Glutamatergic neuron (in vitro differentiated cells): ENCODE measurements around the gene TRIM63. TPM values are rescaled to one million over a fixed set of nuclear protein-coding genes. Genes with fewer than 3 reads are reported as not detected.
A peak's percentile ranks its signal among the peaks of the same experiment; 100 is the strongest.
"Not testable (repeated sequence)": the region's sequence is repeated elsewhere in the genome, so short reads cannot be mapped to it uniquely, and the experiment has no call there.

ENCODE experiments used
- DNase-seq: peaks from one replicate; pipeline ENCODE4 v3.0.0; 2022
- H3K27ac Mint-ChIP-seq: one replicate; pipeline ENCODE4 v1.8.0; 2020; ENCODE audit warnings: mild to moderate bottlenecking, mixed read lengths, inconsistent platforms; ENCODE audit not compliant: unreplicated experiment
- H3K27me3 Mint-ChIP-seq: one replicate; pipeline ENCODE4 v1.8.0; 2020; ENCODE audit warnings: mild to moderate bottlenecking, moderate library complexity, mixed read lengths, inconsistent platforms; ENCODE audit not compliant: unreplicated experiment
- H3K36me3 Mint-ChIP-seq: one replicate; pipeline ENCODE4 v1.8.0; 2020; ENCODE audit warnings: mild to moderate bottlenecking, mixed read lengths, inconsistent platforms; ENCODE audit not compliant: unreplicated experiment
- H3K4me1 Mint-ChIP-seq: one replicate; pipeline ENCODE4 v1.8.0; 2020; ENCODE audit warnings: mild to moderate bottlenecking, low read depth, mixed read lengths, inconsistent platforms; ENCODE audit not compliant: unreplicated experiment
- H3K4me3 Mint-ChIP-seq: one replicate; pipeline ENCODE4 v1.8.0; 2020; ENCODE audit warnings: mild to moderate bottlenecking, mixed read lengths, inconsistent platforms; ENCODE audit not compliant: unreplicated experiment
- H3K9me3 Mint-ChIP-seq: one replicate; pipeline ENCODE4 v1.8.0; 2020; ENCODE audit warnings: mild to moderate bottlenecking, moderate library complexity, mixed read lengths, inconsistent platforms; ENCODE audit not compliant: unreplicated experiment
- total RNA-seq: library from RNA; stranded (reverse); fragmentation: NEBNext Ultra II Directional; extraction: Animal tissue kit (Norgen Biotek cat#: 25700); gene quantifications from one replicate; pipeline ENCODE4 v1.2.1, GENCODE V29; 2021; ENCODE audit not compliant: unreplicated experiment
- TF ChIP-seq, protein P1 (sequence below): fragments of 200-600 bp; sonication (generic); IDR thresholded peaks from one replicate; pipeline ENCODE4 v1.5.0; 2021; ENCODE audit not compliant: partially characterized antibody, unreplicated experiment

TRIM63 gene
- total RNA-seq, 1 donor from 2014 or later: not detected

DNA sequence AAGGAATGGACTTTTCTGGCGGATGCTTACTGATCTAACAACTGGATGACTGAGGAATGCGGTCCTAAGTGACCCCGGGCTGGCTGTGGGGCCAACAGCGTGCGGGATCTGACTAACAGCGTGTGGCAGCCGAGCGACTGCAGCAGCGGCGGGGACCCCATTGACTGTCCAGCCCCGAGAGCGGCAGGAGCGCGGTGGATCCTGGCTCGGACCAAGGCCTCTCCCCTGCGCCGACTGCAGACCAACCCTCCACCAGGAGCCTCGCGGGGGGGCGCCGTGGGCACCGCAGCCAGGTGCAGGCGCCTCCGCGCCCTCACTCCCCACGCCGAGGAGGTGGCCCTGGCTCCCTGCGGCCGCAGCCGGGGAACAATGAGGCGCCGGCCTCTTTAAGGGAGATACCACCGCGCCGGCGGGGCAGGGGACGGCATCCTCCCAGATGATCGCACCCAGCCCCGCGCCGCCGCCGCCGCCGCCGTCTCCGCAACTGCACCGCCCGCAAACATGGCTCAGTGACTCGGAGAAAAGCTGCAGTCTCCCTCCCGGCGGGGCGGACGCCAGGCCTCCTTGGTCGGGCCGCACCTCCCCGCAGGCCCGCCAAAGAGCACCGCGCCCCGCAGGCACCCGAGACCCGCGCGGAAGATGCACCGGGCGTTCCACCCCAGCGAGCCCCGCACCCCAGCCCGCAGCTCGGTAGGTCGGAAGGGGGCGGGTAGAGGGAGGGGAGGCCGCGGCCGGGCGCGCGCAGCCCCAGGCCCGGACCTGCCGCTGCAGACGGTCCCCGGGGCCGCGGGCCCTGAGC is 43.5 kb upstream of the TRIM63 start:
- Mint-ChIP-seq H3K4me1 (no peaks in the 10 kb centered on the region), H3K27me3 (peaks cover 11% of the 10 kb centered on the region), H3K36me3 (no peaks in the 10 kb centered on the region), H3K27ac (peak overlapping the region; percentile 91), H3K4me3 (peak overlapping the region; percentile 90), H3K9me3 (peaks cover 8% of the 10 kb centered on the region)
- peak; percentile 87 for DNase-seq
- TF ChIP-seq, protein P1, sequence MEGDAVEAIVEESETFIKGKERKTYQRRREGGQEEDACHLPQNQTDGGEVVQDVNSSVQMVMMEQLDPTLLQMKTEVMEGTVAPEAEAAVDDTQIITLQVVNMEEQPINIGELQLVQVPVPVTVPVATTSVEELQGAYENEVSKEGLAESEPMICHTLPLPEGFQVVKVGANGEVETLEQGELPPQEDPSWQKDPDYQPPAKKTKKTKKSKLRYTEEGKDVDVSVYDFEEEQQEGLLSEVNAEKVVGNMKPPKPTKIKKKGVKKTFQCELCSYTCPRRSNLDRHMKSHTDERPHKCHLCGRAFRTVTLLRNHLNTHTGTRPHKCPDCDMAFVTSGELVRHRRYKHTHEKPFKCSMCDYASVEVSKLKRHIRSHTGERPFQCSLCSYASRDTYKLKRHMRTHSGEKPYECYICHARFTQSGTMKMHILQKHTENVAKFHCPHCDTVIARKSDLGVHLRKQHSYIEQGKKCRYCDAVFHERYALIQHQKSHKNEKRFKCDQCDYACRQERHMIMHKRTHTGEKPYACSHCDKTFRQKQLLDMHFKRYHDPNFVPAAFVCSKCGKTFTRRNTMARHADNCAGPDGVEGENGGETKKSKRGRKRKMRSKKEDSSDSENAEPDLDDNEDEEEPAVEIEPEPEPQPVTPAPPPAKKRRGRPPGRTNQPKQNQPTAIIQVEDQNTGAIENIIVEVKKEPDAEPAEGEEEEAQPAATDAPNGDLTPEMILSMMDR: no peak

DNA sequence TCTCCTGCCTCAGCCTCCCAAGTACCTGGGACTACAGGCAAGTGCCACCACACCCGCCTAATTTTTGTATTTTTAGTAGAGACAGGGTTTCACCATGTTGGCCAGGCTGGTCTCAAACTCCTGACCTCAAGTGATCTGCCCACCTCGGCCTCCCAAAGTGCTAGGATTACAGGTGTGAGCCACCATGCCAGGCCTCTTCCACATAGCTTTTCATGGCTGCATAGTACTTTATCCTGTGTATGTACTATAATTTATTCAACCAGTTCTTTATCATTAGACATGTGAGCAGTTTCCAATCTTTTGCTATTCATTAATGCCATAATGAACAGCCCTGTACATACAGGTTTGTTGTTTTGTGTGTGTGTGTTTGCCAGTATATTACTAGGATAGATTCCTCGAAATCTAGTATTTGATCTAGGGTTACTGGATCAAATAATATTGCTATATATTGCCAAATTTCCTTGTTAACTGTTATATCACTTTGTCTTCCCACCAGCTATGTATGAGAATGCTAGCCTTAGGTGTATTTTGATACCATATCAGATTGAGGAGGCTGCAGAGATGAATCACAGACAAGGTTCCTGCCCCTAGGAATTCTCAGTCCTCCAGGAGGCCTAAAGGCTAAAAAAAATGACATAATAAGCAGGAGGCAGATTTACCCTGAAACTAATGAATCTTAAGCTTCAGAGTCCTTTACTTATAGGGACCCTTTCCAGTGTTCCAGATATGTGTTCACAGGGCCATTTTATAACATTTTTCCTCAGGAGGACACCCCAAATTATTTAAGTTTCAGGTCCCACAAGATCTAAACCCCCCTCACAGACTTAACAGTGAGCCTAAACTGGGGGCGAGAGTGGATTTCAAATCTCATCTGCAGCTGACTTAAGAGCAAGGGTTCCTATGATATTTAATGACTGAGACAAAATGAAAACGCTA is 42.1 kb upstream of the TRIM63 start:
- Mint-ChIP-seq H3K4me1 (no peaks in the 10 kb centered on the region), H3K4me3 (peak overlapping the region; percentile 90), H3K9me3 (peaks cover 8% of the 10 kb centered on the region), H3K27ac (peak overlapping the region; percentile 91), H3K36me3 (no peaks in the 10 kb centered on the region), H3K27me3 (peaks cover 11% of the 10 kb centered on the region)
- TF ChIP-seq, protein P1: no peak
- no peak for DNase-seq

DNA sequence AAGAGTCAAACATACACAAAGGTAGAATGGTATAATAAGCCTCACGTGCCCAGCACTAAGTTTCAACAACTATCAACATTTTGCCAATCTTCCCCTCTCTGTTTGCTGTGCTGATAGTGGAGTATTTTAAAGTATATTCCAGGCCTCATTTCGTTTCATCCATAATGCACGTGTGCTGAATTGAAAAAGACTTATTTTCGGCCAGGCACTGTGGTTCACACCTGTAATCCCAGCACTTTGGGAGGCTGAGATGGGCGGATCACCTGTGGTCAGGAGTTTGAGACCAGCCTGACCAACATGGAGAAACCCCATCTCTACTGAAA is 37.8 kb upstream of the TRIM63 start:
- TF ChIP-seq, protein P1: peak; percentile 44
- H3K9me3 Mint-ChIP-seq, H3K27me3 Mint-ChIP-seq, H3K36me3 Mint-ChIP-seq, DNase-seq, H3K4me1 Mint-ChIP-seq, H3K27ac Mint-ChIP-seq, H3K4me3 Mint-ChIP-seq: not testable (repeated sequence)

DNA sequence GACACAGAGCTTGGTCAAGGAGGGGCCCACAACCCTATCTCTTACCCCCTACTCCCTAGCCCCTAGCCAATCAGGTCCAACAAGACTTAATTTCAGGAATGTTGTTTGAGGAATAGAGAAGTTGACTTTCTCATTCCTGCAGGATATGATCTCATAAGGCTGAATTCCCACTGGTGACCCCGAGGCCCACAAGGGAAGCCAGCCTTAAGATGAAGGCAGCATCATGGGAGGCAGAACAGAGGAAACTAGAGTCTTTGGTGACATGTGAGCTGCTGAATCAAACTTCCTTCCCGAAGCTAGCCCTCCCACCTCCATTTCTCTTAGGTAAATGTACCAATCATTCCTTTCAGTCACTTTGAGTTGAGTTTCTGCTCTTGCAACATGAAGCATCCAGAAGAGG is 35.1 kb upstream of the TRIM63 start:
- Mint-ChIP-seq H3K4me3 (no peak overlapping the region), H3K27ac (no peak overlapping the region), H3K36me3 (no peaks in the 10 kb centered on the region), H3K27me3 (no peaks in the 10 kb centered on the region), H3K9me3 (peaks cover 2% of the 10 kb centered on the region), H3K4me1 (no peaks in the 10 kb centered on the region)
- TF ChIP-seq, protein P1: no peak
- DNase-seq: no peak
